Mesendoderm (in vitro differentiated cells): ENCODE results near the gene KLRD1. TPM values are rescaled to one million over a fixed set of nuclear protein-coding genes. Genes with fewer than 3 reads are reported as not detected.

Experiments
- DNase-seq: peaks from one replicate; pipeline ENCODE4 v3.0.0; 2013
- H2AK5ac ChIP-seq: 2 replicates; pipeline ENCODE4 v1.6.1; 2013; ENCODE audit warnings: low read length, inconsistent platforms
- H2BK120ac ChIP-seq: 2 replicates; pipeline ENCODE4 v1.6.1; 2013; ENCODE audit warnings: low read depth, mild to moderate bottlenecking, low read length, moderate library complexity, mixed read lengths
- H2BK15ac ChIP-seq: replicated peaks from 2 replicates; pipeline ENCODE4 v1.6.1; 2013; ENCODE audit warnings: low read depth, mild to moderate bottlenecking, moderate library complexity
- H2BK5ac ChIP-seq: 2 replicates; pipeline ENCODE4 v1.6.1; 2013; ENCODE audit warnings: low read length, inconsistent platforms
- H3K18ac ChIP-seq: 2 replicates; pipeline ENCODE4 v1.6.1; 2013; ENCODE audit warnings: mild to moderate bottlenecking, low read length, mixed read lengths
- H3K23ac ChIP-seq: one replicate; pipeline ENCODE4 v1.6.1; 2013; ENCODE audit warnings: low read length
- H3K27ac ChIP-seq: 2 replicates; pipeline ENCODE4 v1.5.1; 2013; ENCODE audit warnings: low read depth, mild to moderate bottlenecking, inconsistent platforms, low read length, moderate library complexity
- H3K27me3 ChIP-seq: 2 replicates; pipeline ENCODE4 v1.6.1; 2013; ENCODE audit warnings: low read length, control low read depth, mild to moderate bottlenecking, inconsistent platforms; ENCODE audit not compliant: insufficient read depth, poor library complexity
- H3K36me3 ChIP-seq: 2 replicates; pipeline ENCODE4 v1.6.1; 2013; ENCODE audit warnings: low read length, inconsistent platforms; ENCODE audit not compliant: control insufficient read depth, insufficient read depth
- H3K4ac ChIP-seq: one replicate; pipeline ENCODE4 v1.6.1; 2013; ENCODE audit warnings: low read depth, mild to moderate bottlenecking, low read length, moderate library complexity
- H3K4me1 ChIP-seq: 2 replicates; pipeline ENCODE4 v1.6.1; 2013; ENCODE audit warnings: low read depth, low read length, inconsistent platforms; ENCODE audit not compliant: control insufficient read depth
- H3K4me2 ChIP-seq: 2 replicates; pipeline ENCODE4 v1.6.1; 2013; ENCODE audit warnings: low read length
- H3K4me3 ChIP-seq: 2 replicates; pipeline ENCODE4 v1.5.1; 2013; ENCODE audit warnings: mild to moderate bottlenecking, low read length
- H3K56ac ChIP-seq: one replicate; pipeline ENCODE4 v1.6.1; 2013; ENCODE audit warnings: low read length
- H3K79me1 ChIP-seq: 2 replicates; pipeline ENCODE4 v1.6.1; 2013; ENCODE audit warnings: low read length, inconsistent platforms
- H3K79me2 ChIP-seq: 2 replicates; pipeline ENCODE4 v1.6.1; 2013; ENCODE audit warnings: mild to moderate bottlenecking, low read length; ENCODE audit not compliant: control insufficient read depth, insufficient read depth
- H3K9ac ChIP-seq: 2 replicates; pipeline ENCODE4 v1.6.1; 2013; ENCODE audit warnings: low read length, inconsistent platforms
- H4K5ac ChIP-seq: one replicate; pipeline ENCODE4 v1.6.1; 2013; ENCODE audit warnings: low read length
- H4K8ac ChIP-seq: one replicate; pipeline ENCODE4 v1.6.1; 2013; ENCODE audit warnings: low read depth, mild to moderate bottlenecking, control low read depth, low read length, moderate library complexity
- WGBS: extraction: QIAGEN DNeasy Blood & Tissue Kit; methylation state at CpG from one replicate; pipeline ENCODE4 v1.1.7; 2013; ENCODE audit warnings: low lambda C conversion rate, missing lambda C conversion rate; ENCODE audit not compliant: insufficient coverage; ENCODE audit errors: extremely low coverage; 5-methylcytosine and 5-hydroxymethylcytosine counted together
- polyA plus RNA-seq, 2 experiments: library from polyadenylated mRNA; stranded (reverse); fragments of 200-250 nt; gene quantifications; one replicate each; pipeline ENCODE4 v1.2.3, GENCODE V29; 2013

KLRD1 gene
- under 0.01 TPM for polyA plus RNA-seq (2013, experiment 1 of 2)
- polyA plus RNA-seq (2013, experiment 2 of 2), result not detected

GRCh38 chr12:10307630-10308029, at the start of gene KLRD1:
Gene KLRD1, plus strand, starts transcription at chr12:10307870. Its CDS starts 208 bp downstream, at chr12:10308078.
- Histone ChIP-seq H3K9ac (no peak within 1 kb of the TSS), H3K4me3 (no peak within 1 kb of the TSS), H3K27me3 (no peaks in the 10 kb centered on the region), H2BK15ac (no peak within 1 kb of the TSS), H3K36me3 (no peaks in the 10 kb centered on the region), H3K79me1 (no peaks in the 10 kb centered on the region), H2BK5ac (no peak within 1 kb of the TSS), H2AK5ac (no peak within 1 kb of the TSS), H3K4ac (no peak within 1 kb of the TSS), H3K56ac (no peak within 1 kb of the TSS), H2BK120ac (no peak within 1 kb of the TSS), H3K27ac (no peak within 1 kb of the TSS), H3K23ac (no peak within 1 kb of the TSS), H3K18ac (no peak within 1 kb of the TSS), H4K5ac (no peak within 1 kb of the TSS), H3K4me1 (no peaks in the 10 kb centered on the region), H3K79me2 (no peaks in the 10 kb centered on the region), H4K8ac (no peak within 1 kb of the TSS), H3K4me2 (no peak within 1 kb of the TSS)
- no peak for DNase-seq
- WGBS, result no CpG with 5 or more reads among the region's 1 CpG

- Histone ChIP-seq H3K27ac (no peak overlapping the region), H3K56ac (no peak overlapping the region), H3K79me1 (no peaks in the 10 kb centered on the region), H2AK5ac (no peak overlapping the region), H2BK120ac (no peak overlapping the region), H4K5ac (no peak overlapping the region), H2BK5ac (no peak overlapping the region), H3K4me2 (no peak overlapping the region), H3K36me3 (no peaks in the 10 kb centered on the region), H3K4ac (no peak overlapping the region), H3K79me2 (no peaks in the 10 kb centered on the region), H3K23ac (no peak overlapping the region), H3K4me3 (no peak overlapping the region), H3K18ac (no peak overlapping the region), H2BK15ac (no peak overlapping the region), H4K8ac (no peak overlapping the region), H3K4me1 (no peaks in the 10 kb centered on the region), H3K27me3 (no peaks in the 10 kb centered on the region), H3K9ac (no peak overlapping the region)
- no CpG with 5 or more reads among the region's 1 CpG for WGBS
- no peak for DNase-seq
These were observed 46.7 kb upstream of the KLRD1 start for GRCh38 chr12:10260927-10261326.

- no peak overlapping the region for H2BK120ac ChIP-seq
- no peak overlapping the region for H4K5ac ChIP-seq
- no peak overlapping the region for H2BK5ac ChIP-seq
- no peaks in the 10 kb centered on the region for H3K79me1 ChIP-seq
- no peak overlapping the region for H3K27ac ChIP-seq
- no peak for DNase-seq
- no peak overlapping the region for H3K18ac ChIP-seq
- no peaks in the 10 kb centered on the region for H3K27me3 ChIP-seq
- H2BK15ac ChIP-seq, result no peak overlapping the region
- H3K56ac ChIP-seq, result no peak overlapping the region
- no peaks in the 10 kb centered on the region for H3K36me3 ChIP-seq
- no peaks in the 10 kb centered on the region for H3K4me1 ChIP-seq
- H2AK5ac ChIP-seq, result no peak overlapping the region
- no CpG with 5 or more reads among the region's 5 CpGs for WGBS
- no peak overlapping the region for H3K9ac ChIP-seq
- H3K4ac ChIP-seq, result no peak overlapping the region
- H3K23ac ChIP-seq, result no peak overlapping the region
- H3K79me2 ChIP-seq, result no peaks in the 10 kb centered on the region
- no peak overlapping the region for H3K4me2 ChIP-seq
- H4K8ac ChIP-seq, result no peak overlapping the region
- no peak overlapping the region for H3K4me3 ChIP-seq
These were observed 39.6 kb upstream of the KLRD1 start for GRCh38 chr12:10268037-10268436.

- Histone ChIP-seq H3K4me1 (no peaks in the 10 kb centered on the region), H3K4ac (no peak overlapping the region), H3K56ac (no peak overlapping the region), H3K9ac (no peak overlapping the region), H3K36me3 (no peaks in the 10 kb centered on the region), H2AK5ac (no peak overlapping the region), H3K27ac (no peak overlapping the region), H3K79me1 (no peaks in the 10 kb centered on the region), H3K4me3 (no peak overlapping the region), H2BK5ac (no peak overlapping the region), H2BK120ac (no peak overlapping the region), H3K79me2 (no peaks in the 10 kb centered on the region), H3K23ac (no peak overlapping the region), H3K18ac (no peak overlapping the region), H2BK15ac (no peak overlapping the region), H4K8ac (no peak overlapping the region), H3K27me3 (no peaks in the 10 kb centered on the region), H3K4me2 (no peak overlapping the region), H4K5ac (no peak overlapping the region)
- WGBS, result no CpG with 5 or more reads among the region's 2 CpGs
- DNase-seq, result no peak
These were observed 35.2 kb upstream of the KLRD1 start for GRCh38 chr12:10272467-10272866.

DNA sequence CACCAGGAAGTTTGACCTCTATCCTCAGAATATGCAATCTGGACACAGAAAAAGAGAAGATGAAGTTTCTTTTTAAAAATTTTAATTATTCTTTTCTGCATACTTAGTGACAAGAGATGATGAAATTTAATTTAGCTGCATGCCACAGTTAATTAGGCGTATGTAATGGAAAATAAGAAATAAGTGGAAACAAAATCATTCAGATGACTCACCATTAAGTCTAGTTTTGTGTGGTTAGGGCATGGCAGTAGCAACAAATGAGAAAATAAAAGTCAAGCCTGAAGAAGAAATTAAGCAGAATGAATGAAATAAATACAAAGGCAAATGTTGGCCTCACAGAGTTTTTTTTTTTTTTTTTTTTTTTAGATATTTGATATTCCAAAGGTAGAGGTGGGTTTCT, 30.9 kb upstream of the KLRD1 start:
- H3K23ac ChIP-seq, result no peak overlapping the region
- H3K4ac ChIP-seq, result no peak overlapping the region
- no peak overlapping the region for H3K4me2 ChIP-seq
- H3K56ac ChIP-seq, result no peak overlapping the region
- H3K36me3 ChIP-seq, result no peaks in the 10 kb centered on the region
- H4K8ac ChIP-seq, result no peak overlapping the region
- H2AK5ac ChIP-seq, result no peak overlapping the region
- H3K27me3 ChIP-seq, result no peaks in the 10 kb centered on the region
- no peak for DNase-seq
- H2BK5ac ChIP-seq, result no peak overlapping the region
- no peaks in the 10 kb centered on the region for H3K79me1 ChIP-seq
- no peak overlapping the region for H3K4me3 ChIP-seq
- no peaks in the 10 kb centered on the region for H3K79me2 ChIP-seq
- H3K27ac ChIP-seq, result no peak overlapping the region
- no peak overlapping the region for H2BK15ac ChIP-seq
- H3K9ac ChIP-seq, result no peak overlapping the region
- H3K4me1 ChIP-seq, result no peaks in the 10 kb centered on the region
- no peak overlapping the region for H2BK120ac ChIP-seq
- no CpG with 5 or more reads among the region's 1 CpG for WGBS
- no peak overlapping the region for H3K18ac ChIP-seq
- no peak overlapping the region for H4K5ac ChIP-seq

DNA sequence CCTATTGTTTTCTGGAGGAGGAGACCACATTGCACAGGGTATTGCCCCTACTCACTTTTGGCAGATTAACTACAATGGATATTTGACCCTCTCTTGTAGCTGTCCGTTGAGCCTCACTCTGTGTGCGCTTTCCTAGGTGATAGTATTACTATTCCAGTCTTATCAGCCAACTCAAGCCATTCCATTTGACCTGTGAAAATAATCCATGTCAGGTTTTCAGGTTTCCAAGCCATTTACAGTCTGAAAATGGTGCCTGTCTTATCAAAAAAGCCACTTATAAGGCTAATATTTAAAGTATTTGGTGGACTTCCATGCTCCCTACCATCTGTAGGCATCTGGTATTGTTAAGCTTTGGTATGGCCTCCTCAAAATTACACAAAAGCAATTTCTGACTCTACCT, 29.6 kb upstream of the KLRD1 start:
- H3K79me1 ChIP-seq, result no peaks in the 10 kb centered on the region
- no peak for DNase-seq
- no peak overlapping the region for H3K56ac ChIP-seq
- H3K4me2 ChIP-seq, result no peak overlapping the region
- H2BK15ac ChIP-seq, result no peak overlapping the region
- no peak overlapping the region for H3K4me3 ChIP-seq
- no peak overlapping the region for H2BK5ac ChIP-seq
- H4K8ac ChIP-seq, result no peak overlapping the region
- no peak overlapping the region for H4K5ac ChIP-seq
- no peaks in the 10 kb centered on the region for H3K79me2 ChIP-seq
- no peak overlapping the region for H3K4ac ChIP-seq
- no peak overlapping the region for H2AK5ac ChIP-seq
- no peak overlapping the region for H3K9ac ChIP-seq
- H2BK120ac ChIP-seq, result no peak overlapping the region
- H3K4me1 ChIP-seq, result no peaks in the 10 kb centered on the region
- WGBS, result no CpG with 5 or more reads among the region's 2 CpGs
- H3K27ac ChIP-seq, result no peak overlapping the region
- no peak overlapping the region for H3K18ac ChIP-seq
- H3K23ac ChIP-seq, result no peak overlapping the region
- no peaks in the 10 kb centered on the region for H3K36me3 ChIP-seq
- no peaks in the 10 kb centered on the region for H3K27me3 ChIP-seq
